ENCODE results near the gene FBXL16. TPM values are rescaled to one million over a fixed set of nuclear protein-coding genes. Genes with fewer than 3 reads are reported as not detected.

FBXL16 gene
- total and polyA plus RNA-seq, 2 experiments from 2014 or later = 0.29 to 0.54 TPM

GRCh38 chr16:736936-737481 is 31.4 kb upstream of the FBXL16 start:
- in situ Hi-C loops (cut with MboI) = no loop called here
- H3K9me3 ChIP-seq (ENCODE audit: low read depth) = no peaks in the 10 kb centered on the region
- no peaks in the 10 kb centered on the region for H3K36me3 ChIP-seq (ENCODE audit: low read depth)
- no peaks in the 10 kb centered on the region for H4K20me1 ChIP-seq (ENCODE audit: insufficient read depth)
- 96 to 98% methylated on average over 29 of the region's 29 CpGs for WGBS, 2 experiments (ENCODE audit: low coverage in 1 of 2, low lambda C conversion rate in 2 of 2, missing lambda C conversion rate in 2 of 2)
- no peak overlapping the region for H3K4me2 ChIP-seq (ENCODE audit: unreplicated experiment)
- H3F3A ChIP-seq (ENCODE audit: insufficient read depth) = no peaks in the 10 kb centered on the region
- no peak for DNase-seq
- H3K27ac ChIP-seq = no peak overlapping the region
- no peaks in the 10 kb centered on the region for H3K9me2 ChIP-seq (ENCODE audit: insufficient read depth)
- no peak for TF ChIP-seq EZH2phosphoT487 (IDR thresholded peaks at IDR 0.05; ENCODE audit: insufficient read depth, low read depth)
- TF ChIP-seq EZH2 (IDR thresholded peaks at IDR 0.05; ENCODE audit: insufficient read depth, poor library complexity, severe bottlenecking) = no peak
- no peak overlapping the region for H2AFZ ChIP-seq
- no peaks in the 10 kb centered on the region; the same call in 1 of the 2 replicates for H3K4me1 ChIP-seq (ENCODE audit: insufficient read depth)
- H3K27me3 ChIP-seq (replicated peaks; ENCODE audit: insufficient read depth) = no peaks in the 10 kb centered on the region
- no peak overlapping the region for H3K9ac ChIP-seq
- H3K4me3 ChIP-seq = no peak overlapping the region
- no peaks in the 10 kb centered on the region; the same call in 1 of the 2 replicates for H3K79me2 ChIP-seq (ENCODE audit: insufficient read depth)

GRCh38 chr16:735982-736453 is 30.4 kb upstream of the FBXL16 start:
- H3K9ac ChIP-seq = no peak overlapping the region
- H3K27ac ChIP-seq = no peak overlapping the region
- H3K4me3 ChIP-seq = no peak overlapping the region
- WGBS, 2 experiments (ENCODE audit: low coverage in 1 of 2, low lambda C conversion rate in 2 of 2, missing lambda C conversion rate in 2 of 2) = 93 to 96% methylated on average over 13 of the region's 13 CpGs
- H3K4me1 ChIP-seq (ENCODE audit: insufficient read depth) = no peaks in the 10 kb centered on the region; the same call in 1 of the 2 replicates
- no peaks in the 10 kb centered on the region for H4K20me1 ChIP-seq (ENCODE audit: insufficient read depth)
- H3K36me3 ChIP-seq (ENCODE audit: low read depth) = no peaks in the 10 kb centered on the region
- H3K79me2 ChIP-seq (ENCODE audit: insufficient read depth) = no peaks in the 10 kb centered on the region; the same call in 1 of the 2 replicates
- TF ChIP-seq EZH2phosphoT487 (IDR thresholded peaks at IDR 0.05; ENCODE audit: insufficient read depth, low read depth) (no peak), EZH2 (IDR thresholded peaks at IDR 0.05; ENCODE audit: insufficient read depth, poor library complexity, severe bottlenecking) (no peak)
- no peaks in the 10 kb centered on the region for H3K27me3 ChIP-seq (replicated peaks; ENCODE audit: insufficient read depth)
- H2AFZ ChIP-seq = no peak overlapping the region
- H3K9me2 ChIP-seq (ENCODE audit: insufficient read depth) = no peaks in the 10 kb centered on the region
- no peaks in the 10 kb centered on the region for H3F3A ChIP-seq (ENCODE audit: insufficient read depth)
- no peaks in the 10 kb centered on the region for H3K9me3 ChIP-seq (ENCODE audit: low read depth)
- DNase-seq = no peak
- no peak overlapping the region for H3K4me2 ChIP-seq (ENCODE audit: unreplicated experiment)
- in situ Hi-C loops (cut with MboI) = no loop called here

GRCh38 chr16:734981-735881 is 29.6 kb upstream of the FBXL16 start:
- Histone ChIP-seq H2AFZ (no peak overlapping the region), H3K9me3 (ENCODE audit: low read depth) (no peaks in the 10 kb centered on the region), H3K79me2 (ENCODE audit: insufficient read depth) (no peaks in the 10 kb centered on the region; the same call in 1 of the 2 replicates), H3K27ac (no peak overlapping the region), H3K9me2 (ENCODE audit: insufficient read depth) (no peaks in the 10 kb centered on the region), H4K20me1 (ENCODE audit: insufficient read depth) (no peaks in the 10 kb centered on the region), H3K4me1 (ENCODE audit: insufficient read depth) (no peaks in the 10 kb centered on the region; the same call in 1 of the 2 replicates), H3F3A (ENCODE audit: insufficient read depth) (no peaks in the 10 kb centered on the region), H3K27me3 (replicated peaks; ENCODE audit: insufficient read depth) (no peaks in the 10 kb centered on the region), H3K9ac (no peak overlapping the region), H3K4me2 (ENCODE audit: unreplicated experiment) (no peak overlapping the region), H3K4me3 (no peak overlapping the region), H3K36me3 (ENCODE audit: low read depth) (no peaks in the 10 kb centered on the region)
- TF ChIP-seq EZH2phosphoT487 (IDR thresholded peaks at IDR 0.05; ENCODE audit: insufficient read depth, low read depth) = no peak
- TF ChIP-seq EZH2 (IDR thresholded peaks at IDR 0.05; ENCODE audit: insufficient read depth, poor library complexity, severe bottlenecking) = no peak
- in situ Hi-C loops (cut with MboI) = no loop called here
- DNase-seq = no peak
- 92% methylated on average over 25 of the region's 25 CpGs for WGBS, 2 experiments (ENCODE audit: low coverage in 1 of 2, low lambda C conversion rate in 2 of 2, missing lambda C conversion rate in 2 of 2)

GRCh38 chr16:734208-734980 is 28.8 kb upstream of the FBXL16 start:
- Histone ChIP-seq H3K9me3 (ENCODE audit: low read depth) (no peaks in the 10 kb centered on the region), H3K9me2 (ENCODE audit: insufficient read depth) (no peaks in the 10 kb centered on the region), H4K20me1 (ENCODE audit: insufficient read depth) (no peaks in the 10 kb centered on the region), H3F3A (ENCODE audit: insufficient read depth) (no peaks in the 10 kb centered on the region), H3K27me3 (replicated peaks; ENCODE audit: insufficient read depth) (no peaks in the 10 kb centered on the region), H3K4me3 (no peak overlapping the region), H3K4me2 (ENCODE audit: unreplicated experiment) (no peak overlapping the region), H2AFZ (no peak overlapping the region), H3K79me2 (ENCODE audit: insufficient read depth) (no peaks in the 10 kb centered on the region), H3K9ac (no peak overlapping the region), H3K4me1 (ENCODE audit: insufficient read depth) (no peaks in the 10 kb centered on the region), H3K36me3 (ENCODE audit: low read depth) (no peaks in the 10 kb centered on the region), H3K27ac (no peak overlapping the region)
- 93 to 95% methylated on average over 46 to 49 of the region's 49 CpGs for WGBS, 2 experiments (ENCODE audit: low coverage in 1 of 2, low lambda C conversion rate in 2 of 2, missing lambda C conversion rate in 2 of 2)
- no peak for TF ChIP-seq EZH2 (IDR thresholded peaks at IDR 0.05; ENCODE audit: insufficient read depth, poor library complexity, severe bottlenecking)
- no peak for DNase-seq
- in situ Hi-C loops (cut with MboI) = no loop called here

Measured in GM23248 (cell line).